ENCODE results near the gene HYAL1.

The HYAL1 gene

DNA sequence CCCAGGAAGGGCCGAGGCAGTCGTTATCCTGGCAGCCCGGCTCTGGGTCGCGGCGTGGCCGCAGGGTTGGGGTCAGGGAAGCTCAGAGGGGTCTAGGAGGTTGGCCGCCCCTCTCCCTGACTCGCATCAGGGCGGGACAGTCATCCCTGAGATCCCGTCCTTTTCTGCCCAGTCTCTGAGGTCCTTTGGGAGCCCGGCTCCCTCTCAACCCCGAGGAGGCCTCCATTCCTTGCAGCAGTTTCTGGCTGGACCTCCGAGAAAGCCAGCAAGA lies 18.7 kb upstream of the HYAL1 start:
- peak overlapping the region; percentile 79 for H3K4me3 ChIP-seq (replicated peaks; ENCODE audit: low read depth, low read length)
- TF ChIP-seq, protein P1, sequence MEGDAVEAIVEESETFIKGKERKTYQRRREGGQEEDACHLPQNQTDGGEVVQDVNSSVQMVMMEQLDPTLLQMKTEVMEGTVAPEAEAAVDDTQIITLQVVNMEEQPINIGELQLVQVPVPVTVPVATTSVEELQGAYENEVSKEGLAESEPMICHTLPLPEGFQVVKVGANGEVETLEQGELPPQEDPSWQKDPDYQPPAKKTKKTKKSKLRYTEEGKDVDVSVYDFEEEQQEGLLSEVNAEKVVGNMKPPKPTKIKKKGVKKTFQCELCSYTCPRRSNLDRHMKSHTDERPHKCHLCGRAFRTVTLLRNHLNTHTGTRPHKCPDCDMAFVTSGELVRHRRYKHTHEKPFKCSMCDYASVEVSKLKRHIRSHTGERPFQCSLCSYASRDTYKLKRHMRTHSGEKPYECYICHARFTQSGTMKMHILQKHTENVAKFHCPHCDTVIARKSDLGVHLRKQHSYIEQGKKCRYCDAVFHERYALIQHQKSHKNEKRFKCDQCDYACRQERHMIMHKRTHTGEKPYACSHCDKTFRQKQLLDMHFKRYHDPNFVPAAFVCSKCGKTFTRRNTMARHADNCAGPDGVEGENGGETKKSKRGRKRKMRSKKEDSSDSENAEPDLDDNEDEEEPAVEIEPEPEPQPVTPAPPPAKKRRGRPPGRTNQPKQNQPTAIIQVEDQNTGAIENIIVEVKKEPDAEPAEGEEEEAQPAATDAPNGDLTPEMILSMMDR (IDR thresholded peaks at IDR 0.05; ENCODE audit: low read length, missing control alignments), result no peak
- no peak for DNase-seq (ENCODE audit: low read depth)

DNA sequence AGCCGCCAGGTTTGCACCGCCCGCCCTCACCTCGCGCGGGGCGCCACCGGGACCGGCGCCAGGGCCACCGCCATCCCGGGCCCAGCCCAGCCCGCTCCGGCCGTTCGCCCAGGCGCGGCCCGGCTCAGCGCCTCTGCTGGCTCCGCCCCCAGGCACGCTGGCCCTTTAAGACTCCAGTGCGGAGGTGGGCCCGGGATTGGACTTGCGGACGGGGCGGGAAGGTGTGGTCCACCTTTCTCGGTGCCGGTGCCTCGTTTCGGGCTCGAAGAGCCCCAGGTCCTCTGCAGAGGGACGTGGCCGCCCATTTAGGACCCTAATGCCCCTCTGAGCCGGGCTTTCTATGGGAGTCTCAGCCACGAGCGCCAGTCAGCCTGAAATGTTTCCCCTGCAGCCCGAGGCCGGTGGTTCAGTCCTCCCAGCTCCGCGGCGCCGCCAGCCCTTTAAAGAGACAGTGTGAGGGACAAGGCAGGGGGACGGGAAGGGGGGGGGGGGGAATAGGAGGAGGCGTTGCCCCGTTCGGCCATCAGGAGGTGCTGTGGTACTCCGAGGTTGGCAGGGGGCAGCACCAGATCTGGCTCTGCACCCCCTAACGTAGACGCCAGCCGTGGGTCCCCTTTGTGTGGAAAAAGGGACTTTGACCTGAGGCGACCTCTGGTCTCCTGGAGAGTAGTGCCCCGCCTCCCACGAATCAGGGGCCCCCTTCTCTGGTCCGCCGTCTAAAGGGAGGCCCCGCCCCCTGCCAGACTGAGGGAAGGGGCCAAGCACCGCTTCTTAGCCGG lies 18.2 kb upstream of the HYAL1 start:
- TF ChIP-seq, protein P1 (IDR thresholded peaks at IDR 0.05; ENCODE audit: low read length, missing control alignments), result peak; percentile 53
- DNase-seq (ENCODE audit: low read depth), result peak; percentile 89
- peak overlapping the region; percentile 79 for H3K4me3 ChIP-seq (replicated peaks; ENCODE audit: low read depth, low read length)

DNA sequence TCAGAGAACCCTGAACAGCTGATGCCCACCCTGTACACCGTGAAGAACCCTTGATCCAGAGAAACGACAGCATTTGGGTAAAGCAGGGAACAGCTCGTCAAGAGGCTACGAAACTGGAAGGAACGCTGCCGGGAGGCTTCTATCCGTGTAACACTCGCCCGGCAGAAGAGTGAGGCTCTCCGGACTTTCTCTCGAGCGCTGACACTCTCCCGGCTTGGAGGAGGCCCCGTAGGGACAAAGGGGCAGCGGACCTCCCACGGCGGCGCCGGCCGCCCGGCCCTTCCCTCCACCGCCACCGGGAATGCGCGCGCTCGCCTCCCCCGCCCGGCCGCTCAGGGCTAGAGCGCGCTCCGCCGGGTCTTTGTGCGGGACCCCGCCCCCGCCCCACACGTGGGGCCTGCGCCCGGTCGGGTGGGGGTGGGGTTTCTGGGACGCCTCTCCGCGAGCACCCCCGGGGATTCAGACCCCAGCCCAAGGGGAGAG lies 17.5 kb upstream of the HYAL1 start:
- TF ChIP-seq, protein P1 (IDR thresholded peaks at IDR 0.05; ENCODE audit: low read length, missing control alignments), result no peak
- peak; percentile 69 for DNase-seq (ENCODE audit: low read depth)
- H3K4me3 ChIP-seq (replicated peaks; ENCODE audit: low read depth, low read length), result peak overlapping the region; percentile 79

DNA sequence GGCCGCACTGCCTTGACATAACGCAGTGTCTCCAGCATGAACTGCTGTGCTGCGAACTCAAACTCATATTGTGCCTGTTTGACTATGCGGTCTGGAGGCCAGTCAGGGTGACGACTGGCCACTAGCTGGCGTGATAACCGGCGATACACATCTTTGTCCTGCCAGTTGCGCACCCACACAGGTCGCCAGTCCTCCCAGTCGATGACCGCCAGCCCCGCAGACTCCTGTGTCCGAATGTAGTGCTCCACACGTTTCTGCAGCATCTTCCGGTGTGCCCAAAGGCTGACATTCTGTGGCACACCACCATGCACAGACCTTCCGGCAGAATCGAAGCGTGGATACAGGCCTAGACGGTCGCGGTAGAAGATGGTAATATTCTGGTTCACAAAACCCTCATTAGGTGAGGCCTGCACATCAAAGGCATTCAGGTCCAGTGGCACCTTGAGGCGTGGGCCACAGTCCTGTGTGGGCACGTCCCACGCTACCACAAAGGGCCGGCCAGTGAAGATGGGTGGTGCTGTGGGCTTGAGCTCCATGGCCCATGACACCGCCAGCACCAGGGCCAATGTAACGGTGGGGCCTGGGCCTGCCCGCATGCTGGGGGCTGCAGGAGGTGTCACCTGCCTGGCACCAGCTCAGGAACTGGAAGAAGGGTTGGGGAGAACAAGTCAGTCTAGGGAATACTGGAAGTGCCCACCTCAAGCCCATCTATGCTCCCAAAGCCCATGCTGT lies 16.7 kb upstream of the HYAL1 start:
- H3K4me3 ChIP-seq (replicated peaks; ENCODE audit: low read depth, low read length), result peak overlapping the region; percentile 79
- no peak for DNase-seq (ENCODE audit: low read depth)
- TF ChIP-seq, protein P1 (IDR thresholded peaks at IDR 0.05; ENCODE audit: low read length, missing control alignments), result no peak

DNA sequence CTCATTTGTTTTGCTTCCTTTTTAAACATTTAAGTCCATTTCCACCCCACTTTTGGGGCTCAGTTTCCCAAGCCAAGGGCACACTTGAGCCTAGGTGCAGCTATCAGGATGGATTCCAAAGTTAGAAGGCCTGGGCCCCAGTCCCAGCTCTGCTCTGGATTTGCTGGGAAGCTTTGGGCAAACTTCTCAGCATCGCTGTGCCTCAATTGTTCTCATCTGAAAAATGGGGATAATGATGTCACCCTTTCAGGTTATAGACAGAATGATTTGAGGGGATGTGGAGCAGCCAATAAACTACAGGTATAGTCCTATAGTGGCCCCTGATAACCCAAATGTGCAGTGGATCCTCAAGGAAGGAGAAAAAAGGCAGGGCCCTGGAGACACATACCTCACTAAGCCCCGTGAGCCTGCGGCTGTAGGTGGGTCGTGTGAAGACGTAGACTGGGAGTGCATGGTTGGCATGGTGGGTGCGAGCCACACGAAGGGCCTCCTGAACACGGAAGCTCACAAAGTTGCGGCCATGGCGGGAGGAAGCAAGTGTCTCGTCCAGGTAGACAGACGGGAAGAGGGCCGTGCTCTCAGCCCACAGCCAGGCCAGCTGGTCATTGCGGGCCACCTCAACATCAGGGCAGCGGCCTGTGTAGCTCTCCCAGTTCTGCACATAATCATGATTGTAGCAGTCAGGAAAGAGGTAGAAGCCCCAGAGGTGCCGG lies 16.0 kb upstream of the HYAL1 start:
- DNase-seq (ENCODE audit: low read depth), result no peak
- no peak overlapping the region for H3K4me3 ChIP-seq (replicated peaks; ENCODE audit: low read depth, low read length)
- TF ChIP-seq, protein P1 (IDR thresholded peaks at IDR 0.05; ENCODE audit: low read length, missing control alignments), result no peak

DNA sequence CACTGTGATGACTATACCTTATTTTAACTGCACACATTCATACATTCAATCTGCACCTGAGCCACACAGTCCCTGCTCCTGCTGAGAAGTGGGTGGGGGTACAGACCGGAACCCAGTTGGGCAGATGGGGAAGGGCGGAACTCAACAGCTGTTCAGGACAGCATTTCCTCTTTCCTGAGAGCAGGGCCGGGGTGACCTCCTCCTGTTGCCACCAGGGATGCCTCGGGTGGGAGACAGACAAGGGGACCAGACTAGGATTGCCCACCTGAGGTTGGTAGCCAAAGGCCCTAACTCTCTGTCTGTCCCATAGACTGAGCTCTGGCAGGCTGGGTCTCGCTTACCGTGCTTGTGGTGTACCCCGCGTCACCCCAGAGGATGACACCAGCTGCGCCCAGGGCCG lies 15.2 kb upstream of the HYAL1 start:
- TF ChIP-seq, protein P1 (IDR thresholded peaks at IDR 0.05; ENCODE audit: low read length, missing control alignments), result no peak
- DNase-seq (ENCODE audit: low read depth), result no peak
- H3K4me3 ChIP-seq (replicated peaks; ENCODE audit: low read depth, low read length), result no peak overlapping the region

Measured in fibroblast of pulmonary artery (primary cell).